Spleen (tissue), 11 donors: ENCODE data around the gene PPP1R3E. TPM values are rescaled to one million over a fixed set of nuclear protein-coding genes. Genes with fewer than 3 reads are reported as not detected.
A peak's percentile ranks its signal among the peaks of the same experiment; 100 is the strongest.

Experiments
- DNase-seq: peaks from one replicate; pipeline ENCODE4 v3.0.0-alpha.2; 2020
- H3K27ac ChIP-seq, 8 donors: fragments of 200-600 bp; sonication (generic) in 7 of 8; 1 replicate in 4 of 8; 2 replicates in 4 of 8; pipeline versions ENCODE4 v1.5.0 to v1.8.0; 2016 to 2021; ENCODE audit warnings: inconsistent platforms in 4 of 8, mild to moderate bottlenecking in 4 of 8, moderate library complexity in 1 of 8
- H3K27me3 ChIP-seq, 7 donors: fragments of 200-600 bp; sonication (generic) in 6 of 7; replicated peaks in 1 of 7; 1 replicate in 4 of 7; 2 replicates in 3 of 7; pipeline versions ENCODE4 v1.5.0 to v1.8.0; 2016 to 2021; ENCODE audit warnings: inconsistent platforms in 3 of 7, mild to moderate bottlenecking in 1 of 7
- H3K36me3 ChIP-seq, 6 donors: fragments of 200-600 bp; sonication (generic) in 5 of 6; 1 replicate in 4 of 6; 2 replicates in 2 of 6; pipeline versions ENCODE4 v1.5.0 to v1.8.0; 2016 to 2021; ENCODE audit warnings: inconsistent platforms in 2 of 6
- H3K4me1 ChIP-seq, 6 donors: fragments of 200-600 bp; sonication (generic) in 5 of 6; 1 replicate in 3 of 6; 2 replicates in 3 of 6; pipeline versions ENCODE4 v1.5.0 to v1.8.0; 2016 to 2021; ENCODE audit warnings: inconsistent platforms in 3 of 6
- H3K4me3 ChIP-seq, 8 donors: fragments of 200-600 bp; sonication (generic) in 7 of 8; 1 replicate in 4 of 8; 2 replicates in 4 of 8; pipeline versions ENCODE4 v1.5.0 to v1.8.0; 2016 to 2021; ENCODE audit warnings: inconsistent platforms in 4 of 8, mild to moderate bottlenecking in 4 of 8, moderate library complexity in 2 of 8
- H3K9me3 ChIP-seq, 8 donors: fragments of 200-600 bp; sonication (generic) in 7 of 8; 1 replicate in 4 of 8; 2 replicates in 4 of 8; pipeline versions ENCODE4 v1.5.0 to v1.8.0; 2016 to 2021; ENCODE audit warnings: inconsistent platforms in 4 of 8
- POLR2A ChIP-seq, 3 donors: fragments of 450-650 bp; IDR thresholded peaks; one replicate each; pipeline ENCODE4 v1.5.1; 2017; ENCODE audit warnings: antibody characterized with exemption in 3 of 3, mild to moderate bottlenecking in 1 of 3
- POLR2AphosphoS5 ChIP-seq, 3 donors: sonication (generic); formaldehyde crosslinking; IDR thresholded peaks; one replicate each; pipeline ENCODE4 v1.5.1; 2017; ENCODE audit warnings: antibody characterized with exemption in 3 of 3
- WGBS, 5 donors: extraction: QIAGEN DNeasy Blood & Tissue Kit in 3 of 5; methylation state at CpG; one replicate each; pipeline versions ENCODE4 v1.1.5 to v1.1.7; 2013 to 2018; 5-methylcytosine and 5-hydroxymethylcytosine counted together
- intact Hi-C: fragments of 100-400 bp; cut with DNase I; formaldehyde crosslinking; loops from one replicate; pipeline ENCODE4 v1.15.0; 2023; ENCODE audit warnings: low total_unique reads
- polyA plus RNA-seq, 3 donors: library from polyadenylated mRNA; stranded (reverse); fragments of 200-250 nt; gene quantifications; one replicate each; pipeline ENCODE4 v1.2.1, GENCODE V29; 2013
- total RNA-seq, 7 donors: library from RNA; depleted of rRNA in 3 of 7; stranded (reverse); fragments of >200 nt in 3 of 7; fragmentation: NEBNext Ultra II Directional in 4 of 7; extraction: Animal tissue kit (Norgen Biotek cat#: 25700) in 4 of 7; gene quantifications; one replicate each; pipeline versions ENCODE4 v1.1.0 to v1.2.1, GENCODE V29; 2016 to 2021
- TF ChIP-seq, protein P1 (sequence below), 11 experiments: fragments of 200-600 bp in 7 of 11; fragments of 450-650 bp in 4 of 11; sonication (generic) in 4 of 11; IDR thresholded peaks in 8 of 11; conservative IDR thresholded peaks in 3 of 11; 1 replicate in 7 of 11; 2 replicates in 4 of 11; pipeline versions ENCODE4 v1.4.0 to v1.8.0; 2016 to 2021; ENCODE audit warnings: antibody characterized with exemption in 11 of 11, inconsistent platforms in 4 of 11, mild to moderate bottlenecking in 1 of 11
- donor health status: healthy with polysubstance abuse.
- donor health status: DM: no; HTN: no; CAD: no; lungs with moderate emphysema.
- donor health status: DM: no; HTN: no; CAD: no.
- donor health status: Bipolar disorder and iron deficiency.
- donor health status: healthy.
- donor health status: DM: no; HTN: no; CAD: no.
- donor health status: DM: yes; HTN: yes; CAD: no.

The PPP1R3E gene
- total and polyA plus RNA-seq, 10 donors, result 18.6 to 36.7 (median 24.6) TPM

DNA sequence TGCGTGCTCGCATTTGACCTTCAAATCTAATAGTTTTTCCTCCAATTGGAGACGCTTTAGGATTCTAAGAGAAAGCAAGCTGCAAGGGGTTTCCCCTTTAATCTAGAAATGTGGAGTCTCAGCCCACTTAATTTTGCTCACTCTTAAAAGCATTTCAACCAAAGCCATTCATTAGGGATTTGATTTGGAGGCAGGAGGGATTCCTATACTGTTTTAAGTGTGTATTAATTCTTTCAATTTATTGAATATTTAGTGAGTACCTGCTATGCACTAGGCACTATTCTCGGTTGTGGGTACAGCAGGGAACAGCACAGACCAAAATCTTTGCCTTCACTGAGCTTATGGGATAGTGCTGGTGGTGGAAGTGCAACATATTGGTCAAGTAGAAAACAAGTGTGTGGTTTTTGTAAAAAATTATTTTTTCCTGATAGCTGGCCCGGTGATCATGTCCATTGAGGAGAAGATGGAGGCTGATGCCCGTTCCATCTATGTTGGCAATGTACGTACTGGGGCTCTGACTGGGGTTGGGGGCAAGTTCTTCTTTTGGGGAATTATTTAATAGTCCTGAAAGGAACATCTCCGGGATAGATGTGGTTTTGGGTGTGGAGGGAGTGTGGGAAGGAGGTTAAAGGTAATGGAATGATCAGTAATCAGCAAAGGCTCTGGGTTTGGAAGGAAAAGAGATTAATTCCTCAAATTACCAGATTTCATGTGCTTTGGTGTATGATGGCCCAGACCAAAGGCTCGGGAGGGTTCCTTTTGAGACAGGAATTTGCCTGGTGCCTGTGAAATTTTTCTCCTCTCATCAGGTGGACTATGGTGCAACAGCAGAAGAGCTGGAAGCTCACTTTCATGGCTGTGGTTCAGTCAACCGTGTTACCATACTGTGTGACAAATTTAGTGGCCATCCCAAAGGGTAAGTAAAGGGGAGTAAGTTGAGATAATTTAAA lies 20.2 kb upstream of the PPP1R3E start:
- Histone ChIP-seq H3K27ac (peak overlapping the region in 7 of 8 donors; percentile 14 to 98 (median 94)), H3K27me3 (no peaks in the 10 kb centered on the region), H3K36me3 (peaks cover 8 to 50% (median 28%) of the 10 kb centered on the region in 6 donors), H3K9me3 (no peaks in the 10 kb centered on the region), H3K4me1 (peaks cover 15 to 41% (median 31%) of the 10 kb centered on the region in 6 donors), H3K4me3 (peak overlapping the region; percentile 61 to 96 (median 85))
- intact Hi-C loops, result loop anchor here (10.0 kb wide), 2 partner anchors 142 to 242 kb away; partner anchors contain the start of genes AP1G2 and NGDN
- no peak for DNase-seq
- no peak for TF ChIP-seq POLR2AphosphoS5 (IDR thresholded peaks at IDR 0.05)
- no peak for TF ChIP-seq POLR2A (IDR thresholded peaks at IDR 0.05)
- TF ChIP-seq, protein P1, sequence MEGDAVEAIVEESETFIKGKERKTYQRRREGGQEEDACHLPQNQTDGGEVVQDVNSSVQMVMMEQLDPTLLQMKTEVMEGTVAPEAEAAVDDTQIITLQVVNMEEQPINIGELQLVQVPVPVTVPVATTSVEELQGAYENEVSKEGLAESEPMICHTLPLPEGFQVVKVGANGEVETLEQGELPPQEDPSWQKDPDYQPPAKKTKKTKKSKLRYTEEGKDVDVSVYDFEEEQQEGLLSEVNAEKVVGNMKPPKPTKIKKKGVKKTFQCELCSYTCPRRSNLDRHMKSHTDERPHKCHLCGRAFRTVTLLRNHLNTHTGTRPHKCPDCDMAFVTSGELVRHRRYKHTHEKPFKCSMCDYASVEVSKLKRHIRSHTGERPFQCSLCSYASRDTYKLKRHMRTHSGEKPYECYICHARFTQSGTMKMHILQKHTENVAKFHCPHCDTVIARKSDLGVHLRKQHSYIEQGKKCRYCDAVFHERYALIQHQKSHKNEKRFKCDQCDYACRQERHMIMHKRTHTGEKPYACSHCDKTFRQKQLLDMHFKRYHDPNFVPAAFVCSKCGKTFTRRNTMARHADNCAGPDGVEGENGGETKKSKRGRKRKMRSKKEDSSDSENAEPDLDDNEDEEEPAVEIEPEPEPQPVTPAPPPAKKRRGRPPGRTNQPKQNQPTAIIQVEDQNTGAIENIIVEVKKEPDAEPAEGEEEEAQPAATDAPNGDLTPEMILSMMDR (IDR thresholded peaks at IDR 0.05 in 8 of 11, conservative IDR thresholded peaks at IDR 0.05 in 3 of 11), result no peak
- 54 to 63% (median 56%) methylated on average over 10 of the region's 10 CpGs for WGBS, 5 donors

DNA sequence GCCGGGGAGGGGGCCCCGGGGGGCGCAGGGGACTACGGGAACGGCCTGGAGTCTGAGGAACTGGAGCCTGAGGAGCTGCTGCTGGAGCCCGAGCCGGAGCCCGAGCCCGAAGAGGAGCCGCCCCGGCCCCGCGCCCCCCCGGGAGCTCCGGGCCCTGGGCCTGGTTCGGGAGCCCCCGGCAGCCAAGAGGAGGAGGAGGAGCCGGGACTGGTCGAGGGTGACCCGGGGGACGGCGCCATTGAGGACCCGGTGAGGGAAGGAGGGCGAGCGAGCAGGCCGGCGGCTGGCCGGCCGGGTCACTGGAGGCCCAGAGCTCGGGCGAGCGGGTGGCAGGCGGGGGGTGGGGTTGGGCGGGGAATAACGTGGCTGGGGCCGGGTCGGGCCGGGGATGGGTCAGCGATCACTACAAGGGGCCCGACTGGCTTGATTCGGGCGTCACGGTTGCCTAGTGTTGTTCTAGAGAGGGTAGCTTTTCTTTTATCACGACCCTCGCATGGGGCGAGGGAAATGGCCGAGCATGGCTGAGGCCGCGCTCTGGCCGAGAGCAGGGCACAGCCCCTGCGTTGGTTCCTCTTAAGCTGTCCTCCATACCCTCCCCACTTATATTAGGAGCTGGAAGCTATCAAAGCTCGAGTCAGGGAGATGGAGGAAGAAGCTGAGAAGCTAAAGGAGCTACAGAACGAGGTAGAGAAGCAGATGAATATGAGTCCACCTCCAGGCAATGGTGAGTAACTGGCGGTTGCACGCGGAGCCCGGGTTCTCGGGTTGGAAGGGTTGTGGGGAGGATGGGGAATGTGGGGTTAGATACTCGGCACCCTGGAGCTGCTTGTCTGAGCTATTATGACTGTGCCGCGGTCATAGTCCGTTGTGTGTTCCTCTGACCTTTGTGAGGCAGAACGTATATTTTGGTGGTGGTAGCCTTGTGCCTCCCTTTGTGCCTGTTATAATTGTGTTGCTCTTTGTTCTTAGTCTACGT lies 19.2 kb upstream of the PPP1R3E start:
- DNase-seq, result peak; percentile 84
- H3K4me3 ChIP-seq, result peak overlapping the region; percentile 61 to 96 (median 85)
- H3K9me3 ChIP-seq, result no peaks in the 10 kb centered on the region
- intact Hi-C loops, result loop anchor here (10.0 kb wide), 2 partner anchors 143 to 243 kb away; partner anchors contain the start of genes AP1G2 and NGDN
- peaks cover 15 to 39% (median 31%) of the 10 kb centered on the region in 6 donors for H3K4me1 ChIP-seq
- peaks cover 8 to 54% (median 28%) of the 10 kb centered on the region in 6 donors for H3K36me3 ChIP-seq
- TF ChIP-seq, protein P1 (IDR thresholded peaks at IDR 0.05 in 8 of 11, conservative IDR thresholded peaks at IDR 0.05 in 3 of 11), result no peak
- peak in 2 of 3 donors; percentile 8 to 47 for TF ChIP-seq POLR2AphosphoS5 (IDR thresholded peaks at IDR 0.05)
- no peaks in the 10 kb centered on the region for H3K27me3 ChIP-seq
- H3K27ac ChIP-seq, result peak overlapping the region; percentile 93 to 98 (median 96)
- 0 to 2% (median 1%) methylated on average over 31 to 64 of the region's 64 CpGs for WGBS, 5 donors

DNA sequence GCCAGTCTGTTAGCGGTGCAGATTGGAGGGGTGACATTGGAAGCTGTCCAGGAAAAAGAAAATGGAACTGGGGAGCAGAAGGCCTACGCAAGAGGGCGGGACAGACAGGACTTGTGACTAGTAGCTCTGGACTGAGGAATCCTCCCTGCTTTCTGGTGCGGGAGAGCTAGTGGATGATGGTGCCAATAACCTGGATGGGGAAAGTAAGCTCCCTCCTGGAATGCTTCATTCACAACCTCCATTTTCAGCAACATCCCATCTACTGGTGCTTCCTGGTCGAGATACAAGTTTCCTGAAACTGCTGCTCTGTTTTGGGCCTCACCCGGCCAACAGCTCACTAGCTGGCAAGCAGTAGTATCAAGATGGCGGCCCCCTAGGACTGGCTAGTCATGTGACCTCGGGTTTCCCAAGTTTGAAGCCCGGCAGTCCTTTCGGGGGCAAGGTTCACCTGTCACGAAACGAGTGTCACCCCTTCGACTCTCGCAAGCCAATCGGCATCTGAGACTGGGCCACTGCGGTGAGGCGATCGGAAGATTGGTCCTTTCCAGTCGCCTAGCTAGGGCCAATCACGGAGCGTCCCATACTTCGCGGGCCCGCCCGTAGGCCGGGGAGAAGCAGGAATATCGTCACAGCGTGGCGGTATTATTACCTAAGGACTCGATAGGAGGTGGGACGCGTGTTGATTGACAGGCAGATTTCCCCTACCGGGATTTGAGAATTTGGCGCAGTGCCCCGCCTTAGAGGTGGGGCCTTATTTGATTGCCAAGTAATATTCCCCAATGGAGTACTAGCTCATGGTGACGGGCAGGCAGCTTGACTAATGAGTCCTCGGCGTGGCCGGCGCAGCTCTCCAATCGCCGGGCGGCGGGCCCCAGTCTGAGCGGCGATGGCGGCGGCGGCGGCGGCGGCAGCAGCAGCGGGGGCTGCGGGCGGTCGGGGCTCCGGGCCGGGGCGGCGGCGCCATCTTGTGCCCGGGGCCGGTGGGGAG lies 18.2 kb upstream of the PPP1R3E start, which contains the start of gene PABPN1:
Gene PABPN1 (plus strand): TSS at position 874 of the 988 bp plus-strand sequence. CDS start 13 bp downstream, at position 887.
- Histone ChIP-seq H3K27me3 (no peaks in the 10 kb centered on the region), H3K9me3 (no peaks in the 10 kb centered on the region), H3K27ac (peak within 1 kb of the TSS; percentile 93 to 98 (median 96)), H3K36me3 (peaks cover 8 to 47% (median 28%) of the 10 kb centered on the region in 6 donors), H3K4me1 (peaks cover 15 to 39% (median 31%) of the 10 kb centered on the region in 6 donors), H3K4me3 (peak within 1 kb of the TSS; percentile 61 to 96 (median 85))
- intact Hi-C loops, result loop anchor here (10.0 kb wide), 2 partner anchors 144 to 244 kb away; partner anchors contain the start of genes AP1G2 and NGDN
- DNase-seq, result peak; percentile 98
- 3 to 17% (median 4%) methylated on average over 10 to 63 of the region's 63 CpGs for WGBS, 5 donors
- TF ChIP-seq, protein P1 (IDR thresholded peaks at IDR 0.05 in 8 of 11, conservative IDR thresholded peaks at IDR 0.05 in 3 of 11), result peak in 1 of 11 experiments; percentile 16
- TF ChIP-seq POLR2AphosphoS5 (IDR thresholded peaks at IDR 0.05), result peak; percentile 89 to 93 (median 91)
- TF ChIP-seq POLR2A (IDR thresholded peaks at IDR 0.05), result peak in 1 of 3 donors; percentile 68
